ENCODE data around the gene RUSF1.
"Not testable (repeated sequence)": the region's sequence is repeated elsewhere in the genome, so short reads cannot be mapped to it uniquely, and the experiment has no call there.

The RUSF1 gene

DNA sequence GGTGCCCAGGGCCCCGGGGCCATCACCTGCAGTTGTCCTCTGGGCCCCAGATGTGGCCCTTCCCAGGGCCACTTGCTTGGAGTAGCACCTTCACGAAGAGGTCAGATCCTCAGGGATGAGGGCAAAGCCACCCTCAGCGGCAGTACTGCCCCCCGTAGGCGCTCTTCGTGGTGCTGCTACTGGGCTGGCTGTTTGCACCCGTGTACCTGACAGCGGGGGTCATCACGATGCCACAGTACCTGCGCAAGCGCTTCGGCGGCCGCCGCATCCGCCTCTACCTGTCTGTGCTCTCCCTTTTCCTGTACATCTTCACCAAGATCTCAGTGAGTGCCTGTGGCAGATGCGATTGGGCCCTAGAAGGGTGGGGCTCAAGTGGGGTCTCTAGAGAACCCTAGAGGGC lies 22.6 kb downstream of the RUSF1 start:
- no peak for DNase-seq

- no peak for DNase-seq
Observed at GRCh38 chr16:31484491-31485171, 23.6 kb downstream of the RUSF1 start.

GRCh38 chr16:31484048-31484447 lies 24.1 kb downstream of the RUSF1 start:
- DNase-seq = not testable (repeated sequence)

GRCh38 chr16:31483081-31483480 lies 25.1 kb downstream of the RUSF1 start, which contains the start of gene SLC5A2:
Gene SLC5A2 (plus strand): TSS chr16:31483123. CDS start chr16:31483137, 14 bp downstream.
- no peak for DNase-seq

DNA sequence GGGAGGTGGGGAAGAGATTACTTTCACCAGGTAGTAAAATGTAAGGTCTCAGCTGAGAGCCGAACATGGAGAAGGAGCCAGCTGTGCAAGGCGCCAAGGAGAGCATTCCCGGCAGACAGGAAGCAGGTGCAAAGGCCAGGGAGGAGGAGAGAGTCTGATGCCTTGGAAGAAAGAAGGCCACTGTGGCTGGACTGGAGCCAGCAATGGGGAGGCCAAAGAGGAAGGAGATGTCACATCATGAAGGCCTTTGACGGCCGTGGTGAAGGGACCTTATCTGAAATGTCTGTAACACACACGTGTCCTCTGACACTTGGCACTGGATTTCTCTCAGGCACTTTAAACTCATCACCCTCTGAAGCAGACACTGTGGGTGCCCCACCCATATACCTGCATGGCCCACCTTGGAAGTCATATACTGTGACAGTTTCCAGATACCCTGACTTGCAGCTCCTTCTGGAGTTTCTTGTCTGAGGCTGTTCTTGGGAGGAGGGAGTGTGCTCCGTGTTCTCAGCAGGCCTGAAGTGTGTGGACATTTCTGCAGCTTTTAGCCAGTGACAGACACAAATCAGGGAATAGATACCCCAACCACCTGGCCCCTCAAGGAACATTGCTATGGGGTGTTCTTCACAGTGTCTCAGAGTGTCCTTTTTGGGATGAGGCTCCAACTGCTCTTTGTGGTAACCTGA lies 27.2 kb downstream of the RUSF1 start:
- peak; percentile 78 for DNase-seq

- DNase-seq = no peak
Observed at GRCh38 chr16:31479751-31480150, 28.4 kb downstream of the RUSF1 start.

- DNase-seq = no peak
Observed at GRCh38 chr16:31478956-31479355, 29.2 kb downstream of the RUSF1 start.

- peak; percentile 89 for DNase-seq
Observed at GRCh38 chr16:31477220-31478216, 30.7 kb downstream of the RUSF1 start.

DNA sequence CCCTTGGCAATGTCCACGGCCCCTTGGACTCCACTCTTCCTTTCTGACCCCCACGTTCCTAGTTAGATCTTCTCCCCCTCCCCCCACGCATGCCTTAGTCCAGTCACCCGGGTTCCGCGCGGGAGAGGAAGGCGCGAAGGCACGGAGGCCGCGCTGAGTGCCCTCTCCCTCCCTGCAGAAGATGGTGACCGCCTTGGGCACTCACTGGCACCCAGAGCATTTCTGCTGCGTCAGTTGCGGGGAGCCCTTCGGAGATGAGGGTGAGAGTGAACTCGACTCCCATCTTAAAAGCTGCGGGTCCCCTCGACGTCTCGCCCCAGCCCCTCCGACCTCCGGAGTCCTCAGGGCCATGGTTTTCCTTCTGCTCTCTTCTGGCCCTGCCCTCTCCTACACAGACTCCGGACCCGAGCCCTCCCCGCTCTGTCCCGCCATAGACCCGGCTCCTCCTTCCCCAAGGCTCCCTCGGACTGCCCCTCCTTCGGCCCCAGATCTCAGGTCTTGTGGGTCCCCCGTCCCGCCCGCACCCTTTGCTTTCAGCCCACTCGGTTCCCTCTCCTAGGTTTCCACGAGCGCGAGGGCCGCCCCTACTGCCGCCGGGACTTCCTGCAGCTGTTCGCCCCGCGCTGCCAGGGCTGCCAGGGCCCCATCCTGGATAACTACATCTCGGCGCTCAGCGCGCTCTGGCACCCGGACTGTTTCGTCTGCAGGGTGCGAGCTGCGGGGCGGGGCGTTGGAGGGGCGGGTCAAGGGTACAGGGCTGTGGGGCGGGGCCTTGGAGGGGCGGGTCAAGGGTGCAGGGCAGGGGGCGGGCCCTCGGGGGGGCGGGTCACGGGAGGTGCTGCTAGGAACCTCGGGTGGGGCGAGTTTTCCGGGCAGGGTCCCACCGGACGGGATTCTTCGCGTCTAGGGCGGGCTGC lies 31.6 kb downstream of the RUSF1 start:
- peak; percentile 93 for DNase-seq

- DNase-seq = peak; percentile 51
Observed at GRCh38 chr16:31475946-31476302, 32.3 kb downstream of the RUSF1 start.

- no peak for DNase-seq
Observed at GRCh38 chr16:31474773-31475738, 33.1 kb downstream of the RUSF1 start.

GRCh38 chr16:31474173-31474714 lies 33.9 kb downstream of the RUSF1 start:
- DNase-seq = peak; percentile 43

DNA sequence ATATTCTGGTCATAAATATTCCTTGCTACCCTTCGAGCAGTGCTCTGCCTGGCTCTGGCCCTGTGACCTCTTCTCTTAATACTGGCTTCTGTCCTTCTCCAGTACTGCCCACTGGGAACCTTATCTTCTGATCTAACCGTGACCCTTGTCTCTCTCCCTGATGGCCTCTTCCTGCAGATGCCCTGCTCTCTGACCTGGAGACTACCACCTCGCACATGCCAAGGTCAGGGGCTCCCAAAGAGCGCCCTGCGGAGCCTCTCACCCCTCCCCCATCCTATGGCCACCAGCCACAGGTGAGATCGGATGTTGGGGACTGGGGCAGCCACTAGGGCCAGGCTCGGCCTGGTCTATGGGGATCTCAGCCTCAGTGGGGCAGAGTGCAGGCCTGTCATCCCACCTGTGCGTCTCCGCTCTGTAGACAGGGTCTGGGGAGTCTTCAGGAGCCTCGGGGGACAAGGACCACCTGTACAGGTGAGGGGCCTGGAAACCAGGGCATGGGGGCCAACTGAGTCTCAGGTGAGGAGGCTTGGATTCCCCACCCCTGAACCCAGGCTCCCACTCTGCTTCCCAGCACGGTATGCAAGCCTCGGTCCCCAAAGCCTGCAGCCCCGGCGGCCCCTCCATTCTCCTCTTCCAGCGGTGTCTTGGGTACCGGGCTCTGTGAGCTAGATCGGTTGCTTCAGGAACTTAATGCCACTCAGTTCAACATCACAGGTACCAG lies 34.8 kb downstream of the RUSF1 start:
- DNase-seq = no peak

GRCh38 chr16:31472709-31473203 lies 35.4 kb downstream of the RUSF1 start:
- peak; percentile 86 for DNase-seq

GRCh38 chr16:31471875-31472708 lies 36.1 kb downstream of the RUSF1 start, which contains the start of gene TGFB1I1:
Gene TGFB1I1 (plus strand): TSS chr16:31472152. CDS start chr16:31472189, 37 bp downstream.
- DNase-seq = peak; percentile 52

DNA sequence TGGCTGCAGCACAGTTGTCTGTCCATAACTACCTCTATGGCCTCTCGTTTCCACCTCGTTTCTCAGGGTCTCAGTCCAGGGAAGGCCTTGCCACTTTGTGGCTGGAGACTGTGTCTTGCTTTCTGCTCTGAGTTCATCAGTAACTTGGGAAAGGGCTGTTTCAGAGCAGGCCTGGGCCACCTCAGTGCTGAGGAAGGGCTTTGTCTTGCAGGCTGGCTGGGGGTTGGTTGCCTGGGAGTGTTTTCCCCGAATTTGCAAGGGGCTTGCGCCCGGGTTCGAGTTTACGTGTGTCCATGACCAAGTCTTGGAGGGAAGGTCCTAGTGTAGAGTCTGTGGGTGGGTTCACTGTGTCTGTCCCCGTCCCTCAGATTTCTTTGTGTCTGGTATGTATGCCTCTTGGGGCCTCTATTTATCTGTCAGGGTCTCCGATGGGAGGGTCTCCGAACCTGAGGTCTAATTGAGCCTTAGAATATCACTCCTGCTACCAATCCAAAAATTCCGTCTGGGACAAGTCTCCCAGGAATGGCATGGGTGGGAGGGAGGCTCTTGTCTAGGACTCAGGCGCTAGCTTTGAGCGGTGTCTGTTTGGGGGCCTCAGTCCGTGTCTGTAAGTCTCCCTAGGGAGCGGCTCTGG lies 36.8 kb downstream of the RUSF1 start:
- DNase-seq = no peak

DNA sequence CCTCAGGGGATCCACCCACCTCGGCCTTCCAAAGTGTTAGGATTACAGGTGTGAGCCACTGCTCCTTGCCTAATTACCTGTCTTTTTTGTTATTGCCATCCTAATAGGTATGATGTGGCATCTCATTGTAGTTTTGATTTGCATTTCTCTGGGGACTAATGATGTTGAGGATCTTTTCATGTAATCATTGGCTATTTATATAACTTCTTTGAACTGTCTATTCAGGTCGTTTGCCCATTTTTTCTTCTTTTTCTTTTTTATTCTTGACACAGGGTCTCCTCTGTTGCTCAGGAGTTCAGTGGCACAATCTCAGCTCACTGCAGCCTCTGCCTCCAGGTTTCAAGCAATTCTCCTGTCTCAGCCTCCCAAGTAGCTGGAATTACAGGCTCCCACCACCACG lies 37.6 kb downstream of the RUSF1 start:
- no peak for DNase-seq

DNA sequence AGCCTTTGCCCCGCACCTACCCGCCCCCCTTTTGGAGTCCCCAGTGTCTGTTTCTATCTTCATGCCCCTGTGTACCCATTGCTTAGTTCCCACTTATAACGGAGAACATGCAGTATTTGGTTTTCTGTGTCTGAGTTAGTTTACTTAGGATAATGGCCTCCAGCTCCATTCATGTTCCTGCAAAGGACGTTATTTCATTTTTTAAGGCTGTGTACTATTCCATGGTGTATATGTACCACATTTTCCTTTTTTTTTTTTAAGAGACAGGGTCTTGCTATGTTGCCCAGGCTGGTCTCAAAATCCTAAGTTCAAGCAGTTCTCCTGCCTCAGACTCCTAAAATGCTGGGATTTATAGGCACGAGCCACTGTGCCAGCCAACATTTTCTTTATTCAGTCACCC lies 40.3 kb downstream of the RUSF1 start:
- no peak for DNase-seq
